HepG2 (cell line): ENCODE data around the gene CLDN15. TPM values are rescaled to one million over a fixed set of nuclear protein-coding genes. Genes with fewer than 3 reads are reported as not detected.

ENCODE experiments used
- BHLHE40 ChIP-seq: IDR thresholded peaks from 2 replicates; pipeline ENCODE4 v1.6.1; 2011; ENCODE audit warnings: low read length, improper control_type of control experiment
- BRF2 ChIP-seq: sonication (generic); formaldehyde crosslinking; IDR thresholded peaks from 2 replicates; pipeline ENCODE4 v1.8.1; 2022; ENCODE audit warnings: mild to moderate bottlenecking, missing genetic modification reagents
- DMAP1 ChIP-seq: IDR thresholded peaks from 2 replicates; pipeline ENCODE4 v1.6.1; 2016
- ELF1 ChIP-seq: sonication (generic); formaldehyde crosslinking; IDR thresholded peaks from 2 replicates; pipeline ENCODE4 v1.4.0; 2020; ENCODE audit warnings: missing genetic modification reagents
- FOSL2 ChIP-seq: sonication (generic); formaldehyde crosslinking; IDR thresholded peaks from 2 replicates; pipeline ENCODE4 v1.4.0; 2020; ENCODE audit warnings: missing genetic modification reagents
- FOXO1 ChIP-seq: sonication (generic); formaldehyde crosslinking; IDR thresholded peaks from 2 replicates; pipeline ENCODE4 v1.4.0; 2020; ENCODE audit warnings: missing genetic modification reagents
- GATAD2A ChIP-seq: IDR thresholded peaks from 2 replicates; pipeline ENCODE4 v1.6.1; 2016
- ISX ChIP-seq: sonication (generic); formaldehyde crosslinking; conservative IDR thresholded peaks from 2 replicates; pipeline ENCODE4 v1.5.0; 2020; ENCODE audit warnings: missing genetic modification reagents
- KDM4B ChIP-seq: sonication (generic); formaldehyde crosslinking; IDR thresholded peaks from 2 replicates; pipeline ENCODE4 v1.4.0; 2020; ENCODE audit warnings: missing genetic modification reagents
- RBAK ChIP-seq: sonication (generic); formaldehyde crosslinking; IDR thresholded peaks from 2 replicates; pipeline ENCODE4 v1.5.1; 2020; ENCODE audit warnings: mild to moderate bottlenecking, missing genetic modification reagents
- SALL1 ChIP-seq: sonication (generic); formaldehyde crosslinking; IDR thresholded peaks from 2 replicates; pipeline ENCODE4 v1.8.0; 2022; ENCODE audit warnings: mild to moderate bottlenecking, missing genetic modification reagents
- SIN3B ChIP-seq: fragments of 150-350 bp; IDR thresholded peaks from 2 replicates; pipeline ENCODE4 v1.6.1; 2014; ENCODE audit warnings: low read length
- TOPORS ChIP-seq: sonication (generic); formaldehyde crosslinking; IDR thresholded peaks from 2 replicates; pipeline ENCODE4 v1.8.0; 2023; ENCODE audit warnings: mild to moderate bottlenecking, missing genetic modification reagents
- YEATS4 ChIP-seq: sonication (generic); formaldehyde crosslinking; IDR thresholded peaks from 2 replicates; pipeline ENCODE4 v1.4.0; 2020; ENCODE audit warnings: missing genetic modification reagents, borderline replicate concordance
- ZBTB7B ChIP-seq: sonication (generic); formaldehyde crosslinking; IDR thresholded peaks from 2 replicates; pipeline ENCODE4 v1.4.0; 2020; ENCODE audit warnings: missing genetic modification reagents
- ZFP37 ChIP-seq: sonication (generic); formaldehyde crosslinking; IDR thresholded peaks from 2 replicates; pipeline ENCODE4 v1.4.0; 2020; ENCODE audit warnings: missing genetic modification reagents, borderline replicate concordance
- ZFX ChIP-seq: sonication (generic); formaldehyde crosslinking; IDR thresholded peaks from 2 replicates; pipeline ENCODE4 v1.4.0; 2020; ENCODE audit warnings: mild to moderate bottlenecking, low read depth, missing genetic modification reagents, moderate library complexity
- ZFYVE20 ChIP-seq: sonication (generic); formaldehyde crosslinking; IDR thresholded peaks from 2 replicates; pipeline ENCODE4 v1.8.0; 2023; ENCODE audit warnings: low read depth, mild to moderate bottlenecking, moderate library complexity, missing genetic modification reagents, borderline replicate concordance
- ZNF230 ChIP-seq: sonication (generic); formaldehyde crosslinking; IDR thresholded peaks from 2 replicates; pipeline ENCODE4 v1.4.0; 2020; ENCODE audit warnings: mild to moderate bottlenecking, missing genetic modification reagents
- ZNF432 ChIP-seq: sonication (generic); formaldehyde crosslinking; IDR thresholded peaks from 2 replicates; pipeline ENCODE4 v1.5.0; 2020; ENCODE audit warnings: missing genetic modification reagents, mild to moderate bottlenecking, borderline replicate concordance
- ZNF678 ChIP-seq: sonication (generic); formaldehyde crosslinking; IDR thresholded peaks from 2 replicates; pipeline ENCODE4 v1.4.0; 2020; ENCODE audit warnings: mild to moderate bottlenecking, missing genetic modification reagents
- ZNF83 ChIP-seq: sonication (generic); formaldehyde crosslinking; IDR thresholded peaks from 2 replicates; pipeline ENCODE4 v1.4.0; 2020; ENCODE audit warnings: missing genetic modification reagents, mild to moderate bottlenecking, borderline replicate concordance
- polyA plus RNA-seq, 8 experiments: library from polyadenylated mRNA; depleted of rRNA in 3 of 8; stranded (reverse) in 7 of 8; unstranded in 1 of 8; fragments of >200 nt; fragmentation: Illumina TruSeq in 4 of 8; extraction: Trizol in 4 of 8; gene quantifications; 2 replicates each; pipeline versions ENCODE4 v1.2.1 to v1.2.3, GENCODE V29; 2011 to 2016; ENCODE audit warnings: low read depth in 4 of 8, missing spikeins in 1 of 8, mixed read lengths in 1 of 8; ENCODE audit not compliant: insufficient read depth in 1 of 8
- total RNA-seq, 5 experiments: library from RNA; depleted of rRNA; stranded (reverse); fragments of >200 nt; fragmentation: Illumina TruSeq; extraction: Trizol; gene quantifications; 2 replicates each; pipeline ENCODE4 v1.2.3, GENCODE V29; 2016; ENCODE audit warnings: low read depth in 1 of 5

Gene CLDN15
- total and polyA plus RNA-seq, 2 of the 13 experiments (the other 11 are each of a cell fraction or from before 2014, with no cell fraction given) = 7.1 to 17.8 TPM

DNA sequence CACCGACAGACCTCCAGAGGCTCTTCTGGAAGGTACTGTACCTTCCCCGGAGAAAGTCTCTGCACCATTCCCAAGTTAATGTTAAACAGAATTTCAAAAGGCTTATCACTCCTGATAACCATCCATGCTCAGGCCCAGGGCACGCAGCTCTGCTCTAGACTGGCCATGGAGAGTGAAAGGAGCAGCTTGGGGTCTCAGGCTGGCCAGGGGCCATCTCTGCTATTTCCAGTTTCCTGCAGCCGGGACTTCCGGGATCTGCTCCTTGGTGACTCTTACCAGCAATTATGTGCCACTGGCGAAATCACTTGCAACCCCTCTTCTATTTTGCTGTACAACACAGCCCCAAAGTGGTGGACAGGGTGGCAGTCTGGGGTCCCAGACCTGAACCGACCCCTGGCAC, 6.0 kb downstream of the CLDN15 start (continued):
- TF ChIP-seq FOSL2 (CRISPR knock-in tag) (0 out of 2 replicates have a peak, but pooled peaks have one; percentile 13), RBAK (CRISPR knock-in tag) (no peak), SIN3B (no peak), ZFX (CRISPR knock-in tag) (peak; percentile 42; the same call in 1 of the 2 replicates), FOXO1 (CRISPR knock-in tag) (no peak), BHLHE40 (no peak), ZBTB7B (CRISPR knock-in tag) (peak; percentile 42; the same call in 1 of the 2 replicates), BRF2 (CRISPR knock-in tag) (no peak), SALL1 (CRISPR knock-in tag) (peak; percentile 28; the same call in 1 of the 2 replicates), ZNF678 (CRISPR knock-in tag) (no peak), TOPORS (CRISPR knock-in tag) (no peak), YEATS4 (no peak), ZFP37 (CRISPR knock-in tag) (no peak), ISX (CRISPR knock-in tag) (no peak), ZNF230 (CRISPR knock-in tag) (no peak), ZNF83 (CRISPR knock-in tag) (no peak), DMAP1 (CRISPR knock-in tag) (no peak), ELF1 (CRISPR knock-in tag) (peak; percentile 72), GATAD2A (0 out of 2 replicates have a peak, but pooled peaks have one; percentile 20), ZFYVE20 (no peak), KDM4B (CRISPR knock-in tag) (no peak), ZNF432 (CRISPR knock-in tag) (no peak)
